ENCODE data around the gene PRRT3. TPM values are rescaled to one million over a fixed set of nuclear protein-coding genes. Genes with fewer than 3 reads are reported as not detected.
A peak's percentile ranks its signal among the peaks of the same experiment; 100 is the strongest.
"Not testable (repeated sequence)": the region's sequence is repeated elsewhere in the genome, so short reads cannot be mapped to it uniquely, and the experiment has no call there.

Gene PRRT3
- total RNA-seq, 1 experiment from 2014 or later = 0.23 TPM

GRCh38 chr3:9951598-9951961, 628 bp downstream of the PRRT3 start:
- Histone ChIP-seq H3K36me3 (peaks cover 4% of the 10 kb centered on the region), H3K4me3 (no peak overlapping the region), H3K27me3 (no peaks in the 10 kb centered on the region), H3K9me3 (no peaks in the 10 kb centered on the region)
- no peak for DNase-seq

GRCh38 chr3:9951126-9951525, 1.1 kb downstream of the PRRT3 start:
- H3K4me3 ChIP-seq = no peak overlapping the region
- no peaks in the 10 kb centered on the region for H3K27me3 ChIP-seq
- H3K36me3 ChIP-seq = peaks cover 4% of the 10 kb centered on the region
- no peak for DNase-seq
- H3K9me3 ChIP-seq = no peaks in the 10 kb centered on the region

GRCh38 chr3:9949626-9950025, 2.6 kb downstream of the PRRT3 start:
- H3K9me3 ChIP-seq = no peaks in the 10 kb centered on the region
- H3K36me3 ChIP-seq = peaks cover 4% of the 10 kb centered on the region
- H3K27me3 ChIP-seq = no peaks in the 10 kb centered on the region
- DNase-seq = no peak
- H3K4me3 ChIP-seq = no peak overlapping the region

- no peak for DNase-seq
- Histone ChIP-seq H3K36me3 (peaks cover 4% of the 10 kb centered on the region; the same call in 1 of the 2 replicates), H3K27me3 (no peaks in the 10 kb centered on the region), H3K9me3 (no peaks in the 10 kb centered on the region), H3K4me3 (no peak overlapping the region)
Observed at GRCh38 chr3:9949115-9949514, 3.1 kb downstream of the PRRT3 start.

- Histone ChIP-seq H3K36me3 (peaks cover 4% of the 10 kb centered on the region; the same call in 1 of the 2 replicates), H3K9me3 (no peaks in the 10 kb centered on the region), H3K27me3 (no peaks in the 10 kb centered on the region), H3K4me3 (no peak overlapping the region)
- DNase-seq = no peak
Observed at GRCh38 chr3:9948586-9948985, 3.6 kb downstream of the PRRT3 start.

GRCh38 chr3:9947025-9947995, 4.9 kb downstream of the PRRT3 start:
- Histone ChIP-seq H3K4me3 (peak overlapping the region; percentile 68), H3K36me3 (peaks cover 4% of the 10 kb centered on the region; the same call in 1 of the 2 replicates), H3K9me3 (no peaks in the 10 kb centered on the region), H3K27me3 (no peaks in the 10 kb centered on the region)
- peak; percentile 79 for DNase-seq

GRCh38 chr3:9946112-9947024, 5.8 kb downstream of the PRRT3 start:
- Histone ChIP-seq H3K27me3 (no peaks in the 10 kb centered on the region), H3K9me3 (no peaks in the 10 kb centered on the region), H3K4me3 (peak overlapping the region; percentile 68), H3K36me3 (peaks cover 4% of the 10 kb centered on the region; the same call in 1 of the 2 replicates)
- DNase-seq = peak; percentile 89

GRCh38 chr3:9945358-9945757, 6.8 kb downstream of the PRRT3 start:
- DNase-seq = peak; percentile 39
- Histone ChIP-seq H3K27me3 (no peaks in the 10 kb centered on the region), H3K9me3 (no peaks in the 10 kb centered on the region), H3K36me3 (peaks cover 4% of the 10 kb centered on the region; the same call in 1 of the 2 replicates), H3K4me3 (no peak overlapping the region; the same call in 1 of the 2 replicates)

GRCh38 chr3:9944271-9944670, 7.9 kb downstream of the PRRT3 start:
- H3K36me3 ChIP-seq = peaks cover 4% of the 10 kb centered on the region; the same call in 1 of the 2 replicates
- no peak for DNase-seq
- no peaks in the 10 kb centered on the region for H3K9me3 ChIP-seq
- no peak overlapping the region for H3K4me3 ChIP-seq
- no peaks in the 10 kb centered on the region for H3K27me3 ChIP-seq

GRCh38 chr3:9942934-9943690, 9.1 kb downstream of the PRRT3 start:
- no peak for DNase-seq

GRCh38 chr3:9942164-9942563, 10.0 kb downstream of the PRRT3 start:
- no peak for DNase-seq
- no peaks in the 10 kb centered on the region for H3K27me3 ChIP-seq
- no peaks in the 10 kb centered on the region; the same call in 1 of the 2 replicates for H3K36me3 ChIP-seq
- no peaks in the 10 kb centered on the region for H3K9me3 ChIP-seq
- no peak overlapping the region for H3K4me3 ChIP-seq

More at GRCh38 chr3:9942934-9943690, 9.1 kb downstream of the PRRT3 start:
- no peaks in the 10 kb centered on the region for H3K27me3 ChIP-seq
- H3K9me3 ChIP-seq = no peaks in the 10 kb centered on the region
- no peaks in the 10 kb centered on the region for H3K36me3 ChIP-seq
- H3K4me3 ChIP-seq = no peak overlapping the region

- DNase-seq = no peak
- Histone ChIP-seq H3K4me3 (no peak overlapping the region), H3K27me3 (no peaks in the 10 kb centered on the region), H3K9me3 (no peaks in the 10 kb centered on the region), H3K36me3 (no peaks in the 10 kb centered on the region; the same call in 1 of the 2 replicates)
Observed at GRCh38 chr3:9940746-9941145, 11.5 kb downstream of the PRRT3 start.

- H3K9me3 ChIP-seq, H3K36me3 ChIP-seq, H3K27me3 ChIP-seq, H3K4me3 ChIP-seq, DNase-seq: not testable (repeated sequence)
Observed at GRCh38 chr3:9939906-9940305, 12.3 kb downstream of the PRRT3 start.

GRCh38 chr3:9938966-9939365, 13.2 kb downstream of the PRRT3 start:
- no peak for DNase-seq
- Histone ChIP-seq H3K27me3 (no peaks in the 10 kb centered on the region), H3K9me3 (no peaks in the 10 kb centered on the region), H3K36me3 (no peaks in the 10 kb centered on the region; the same call in 1 of the 2 replicates), H3K4me3 (no peak overlapping the region)

- Histone ChIP-seq H3K36me3 (no peaks in the 10 kb centered on the region; the same call in 1 of the 2 replicates), H3K27me3 (no peaks in the 10 kb centered on the region), H3K9me3 (no peaks in the 10 kb centered on the region), H3K4me3 (no peak overlapping the region)
- no peak for DNase-seq
Observed at GRCh38 chr3:9937486-9938238, 14.5 kb downstream of the PRRT3 start.

Data from MG63 (cell line).